GM23338 (cell line): ENCODE results near the gene MTHFD1. TPM values are rescaled to one million over a fixed set of nuclear protein-coding genes. Genes with fewer than 3 reads are reported as not detected.

Experiments
- ATAC-seq: fragments of 200-7000 bp; cut with Tn5 transposase; 3 replicates; pipeline ENCODE4 v1.9.1; 2020
- DNase-seq: peaks from one replicate; pipeline ENCODE4 v3.0.0-alpha.2; 2015; ENCODE audit warnings: low spot score
- H2AFZ ChIP-seq: fragments of 200-600 bp; sonication (generic); 2 replicates; pipeline ENCODE4 v1.8.0; 2016; ENCODE audit warnings: antibody characterized with exemption, mild to moderate bottlenecking, moderate library complexity
- H3F3A ChIP-seq: fragments of 200-600 bp; sonication (generic); replicated peaks from 2 replicates; pipeline ENCODE4 v1.8.0; 2017; ENCODE audit warnings: antibody characterized with exemption, mixed run types, low read depth
- H3K27ac ChIP-seq: fragments of 200-600 bp; sonication (generic); 2 replicates; pipeline ENCODE4 v1.6.1; 2016; ENCODE audit warnings: low read depth
- H3K27me3 ChIP-seq: fragments of 200-600 bp; sonication (generic); 2 replicates; pipeline ENCODE4 v1.8.0; 2016; ENCODE audit warnings: mild to moderate bottlenecking, mixed run types, moderate library complexity; ENCODE audit not compliant: insufficient read depth
- H3K36me3 ChIP-seq: fragments of 200-600 bp; sonication (generic); 2 replicates; pipeline ENCODE4 v1.8.0; 2016; ENCODE audit warnings: mild to moderate bottlenecking; ENCODE audit not compliant: insufficient read depth
- H3K4me1 ChIP-seq: fragments of 200-600 bp; sonication (generic); 2 replicates; pipeline ENCODE4 v1.8.0; 2016; ENCODE audit warnings: mild to moderate bottlenecking, moderate library complexity; ENCODE audit not compliant: insufficient read depth
- H3K4me2 ChIP-seq: fragments of 200-600 bp; sonication (generic); 2 replicates; pipeline ENCODE4 v1.7.1; 2017; ENCODE audit warnings: mixed run types
- H3K4me3 ChIP-seq: fragments of 200-600 bp; sonication (generic); 2 replicates; pipeline ENCODE4 v1.6.1; 2016; ENCODE audit warnings: mixed run types
- H3K79me2 ChIP-seq: fragments of 200-600 bp; sonication (generic); replicated peaks from 2 replicates; pipeline ENCODE4 v1.8.0; 2017; ENCODE audit warnings: mild to moderate bottlenecking; ENCODE audit not compliant: insufficient read depth
- H3K9me2 ChIP-seq: fragments of 200-600 bp; sonication (generic); 2 replicates; pipeline ENCODE4 v1.8.0; 2017; ENCODE audit not compliant: insufficient read depth
- H4K20me1 ChIP-seq: fragments of 200-600 bp; sonication (generic); replicated peaks from 2 replicates; pipeline ENCODE4 v1.8.0; 2017; ENCODE audit warnings: mild to moderate bottlenecking; ENCODE audit not compliant: insufficient read depth
- H3K27ac Mint-ChIP-seq: 2 replicates; pipeline ENCODE4 v1.8.0; 2020; ENCODE audit warnings: inconsistent platforms, mild to moderate bottlenecking, moderate library complexity, mixed read lengths
- H3K27me3 Mint-ChIP-seq: 3 replicates; pipeline ENCODE4 v1.8.0; 2022; ENCODE audit warnings: low read depth, mild to moderate bottlenecking, moderate library complexity, mixed read lengths, inconsistent platforms; ENCODE audit not compliant: insufficient read depth, poor library complexity
- H3K36me3 Mint-ChIP-seq: 3 replicates; pipeline ENCODE4 v1.8.0; 2021; ENCODE audit warnings: low read depth, mild to moderate bottlenecking, inconsistent platforms, moderate library complexity, mixed read lengths
- H3K4me1 Mint-ChIP-seq: 3 replicates; pipeline ENCODE4 v1.8.0; 2020; ENCODE audit warnings: mild to moderate bottlenecking, inconsistent platforms, mixed read lengths
- H3K4me3 Mint-ChIP-seq: 3 replicates; pipeline ENCODE4 v1.8.0; 2021; ENCODE audit warnings: moderate library complexity, mild to moderate bottlenecking, inconsistent platforms, mixed read lengths
- H3K9me3 Mint-ChIP-seq: 3 replicates; pipeline ENCODE4 v1.8.0; 2020; ENCODE audit warnings: moderate library complexity, mild to moderate bottlenecking, inconsistent platforms, mixed read lengths
- CREB1 ChIP-seq: fragments of 250-450 bp; sonication (Bioruptor Pico); IDR thresholded peaks from 2 replicates; pipeline ENCODE4 v1.5.0; 2020; ENCODE audit warnings: low read depth, mild to moderate bottlenecking, moderate library complexity
- ETS1 ChIP-seq: IDR thresholded peaks from 2 replicates; pipeline ENCODE4 v1.6.1; 2016; ENCODE audit warnings: antibody characterized with exemption
- EZH2 ChIP-seq: fragments of 200-600 bp; sonication (generic); IDR thresholded peaks from one replicate; pipeline ENCODE4 v1.8.0; 2017; ENCODE audit warnings: antibody characterized with exemption, mild to moderate bottlenecking, low read depth; ENCODE audit not compliant: unreplicated experiment
- EZH2phosphoT487 ChIP-seq: fragments of 200-600 bp; sonication (generic); IDR thresholded peaks from one replicate; pipeline ENCODE4 v1.8.1; 2018; ENCODE audit warnings: antibody characterized with exemption; ENCODE audit not compliant: unreplicated experiment
- JUNB ChIP-seq: IDR thresholded peaks from one replicate; pipeline ENCODE4 v1.6.1; 2016; ENCODE audit warnings: antibody characterized with exemption; ENCODE audit not compliant: unreplicated experiment
- NANOG ChIP-seq: IDR thresholded peaks from 2 replicates; pipeline ENCODE4 v1.6.1; 2016; ENCODE audit warnings: antibody characterized with exemption, borderline replicate concordance
- POLR2AphosphoS5 ChIP-seq: IDR thresholded peaks from 2 replicates; pipeline ENCODE4 v1.6.1; 2016; ENCODE audit warnings: antibody characterized with exemption, low read depth
- STAT1 ChIP-seq: IDR thresholded peaks from one replicate; pipeline ENCODE4 v1.6.1; 2016; ENCODE audit warnings: antibody characterized with exemption; ENCODE audit not compliant: unreplicated experiment
- ZNF114 ChIP-seq: fragments of 250-450 bp; sonication (Bioruptor Pico); IDR thresholded peaks from 2 replicates; pipeline ENCODE4 v1.5.0; 2020; ENCODE audit warnings: mild to moderate bottlenecking, moderate library complexity
- ZNF331 ChIP-seq: fragments of 250-450 bp; sonication (Bioruptor Pico); IDR thresholded peaks from 2 replicates; pipeline ENCODE4 v1.5.0; 2020; ENCODE audit warnings: low read depth, mild to moderate bottlenecking, moderate library complexity
- ZNF462 ChIP-seq: fragments of 250-450 bp; sonication (Bioruptor Pico); IDR thresholded peaks from 2 replicates; pipeline ENCODE4 v1.5.0; 2020; ENCODE audit warnings: mild to moderate bottlenecking, moderate library complexity
- polyA plus RNA-seq: library from polyadenylated mRNA; unstranded; fragments of >200 nt; fragmentation: Nextera tagmentation; extraction: Ambion mirVana; gene quantifications from 2 replicates; pipeline ENCODE4 v1.2.1, GENCODE V29; 2016
- total RNA-seq: library from RNA; depleted of rRNA; stranded (reverse); fragments of >200 nt; shearing (Covaris generic); gene quantifications from 2 replicates; pipeline ENCODE4 v1.2.3, GENCODE V29; 2014
- TF ChIP-seq, protein P1 (sequence below), 2 experiments: fragments of 200-600 bp in 1 of 2; sonication (generic) in 1 of 2; conservative IDR thresholded peaks; 2 replicates each; pipeline versions ENCODE4 v1.5.1 to v1.6.1; 2016 to 2017; ENCODE audit warnings: antibody characterized with exemption in 2 of 2, low read depth in 2 of 2, mild to moderate bottlenecking in 2 of 2, moderate library complexity in 1 of 2
- TF ChIP-seq, protein P2 (sequence below): IDR thresholded peaks from one replicate; pipeline ENCODE4 v1.6.1; 2018; ENCODE audit warnings: antibody characterized with exemption; ENCODE audit not compliant: unreplicated experiment

Gene MTHFD1
- total and polyA plus RNA-seq, 2 experiments from 2014 or later, result 219 to 237 TPM

DNA sequence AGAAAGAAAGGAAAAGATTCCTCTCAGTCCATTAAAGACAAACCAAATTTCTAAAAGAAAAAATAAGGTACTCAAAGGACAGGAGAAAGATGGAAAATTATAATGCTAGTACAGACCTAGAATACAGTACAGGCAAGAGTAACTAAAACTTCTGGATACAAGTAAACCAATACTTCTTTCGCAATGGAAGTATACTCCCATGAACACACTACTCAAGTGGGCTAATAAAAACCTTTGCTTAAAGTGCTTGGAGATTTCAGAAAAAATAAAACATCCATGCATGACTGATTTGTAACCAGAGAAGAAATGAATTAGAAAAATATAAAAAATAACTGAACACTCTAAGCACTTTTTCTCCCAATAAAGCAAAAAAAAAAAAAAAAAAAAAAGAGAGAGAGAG lies 111.9 kb downstream of the MTHFD1 start:
- Mint-ChIP-seq H3K4me3 (no peak overlapping the region), H3K4me1 (peaks cover 16% of the 10 kb centered on the region), H3K27me3 (peaks cover 10% of the 10 kb centered on the region), H3K36me3 (peaks cover 21% of the 10 kb centered on the region), H3K27ac (no peak overlapping the region), H3K9me3 (no peaks in the 10 kb centered on the region)
- H3K4me1 ChIP-seq, result peaks cover 13% of the 10 kb centered on the region
- TF ChIP-seq, protein P1, sequence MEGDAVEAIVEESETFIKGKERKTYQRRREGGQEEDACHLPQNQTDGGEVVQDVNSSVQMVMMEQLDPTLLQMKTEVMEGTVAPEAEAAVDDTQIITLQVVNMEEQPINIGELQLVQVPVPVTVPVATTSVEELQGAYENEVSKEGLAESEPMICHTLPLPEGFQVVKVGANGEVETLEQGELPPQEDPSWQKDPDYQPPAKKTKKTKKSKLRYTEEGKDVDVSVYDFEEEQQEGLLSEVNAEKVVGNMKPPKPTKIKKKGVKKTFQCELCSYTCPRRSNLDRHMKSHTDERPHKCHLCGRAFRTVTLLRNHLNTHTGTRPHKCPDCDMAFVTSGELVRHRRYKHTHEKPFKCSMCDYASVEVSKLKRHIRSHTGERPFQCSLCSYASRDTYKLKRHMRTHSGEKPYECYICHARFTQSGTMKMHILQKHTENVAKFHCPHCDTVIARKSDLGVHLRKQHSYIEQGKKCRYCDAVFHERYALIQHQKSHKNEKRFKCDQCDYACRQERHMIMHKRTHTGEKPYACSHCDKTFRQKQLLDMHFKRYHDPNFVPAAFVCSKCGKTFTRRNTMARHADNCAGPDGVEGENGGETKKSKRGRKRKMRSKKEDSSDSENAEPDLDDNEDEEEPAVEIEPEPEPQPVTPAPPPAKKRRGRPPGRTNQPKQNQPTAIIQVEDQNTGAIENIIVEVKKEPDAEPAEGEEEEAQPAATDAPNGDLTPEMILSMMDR (conservative IDR thresholded peaks at IDR 0.05; ENCODE audit: low read depth in 2 of 2), result no peak
- TF ChIP-seq POLR2AphosphoS5 (no peak), CREB1 (CRISPR knock-in tag) (no peak), STAT1 (no peak), ETS1 (no peak), ZNF114 (CRISPR knock-in tag) (no peak), NANOG (no peak), EZH2phosphoT487 (no peak), ZNF462 (CRISPR knock-in tag) (no peak), JUNB (no peak), EZH2 (no peak), ZNF331 (no peak)
- TF ChIP-seq, protein P2, sequence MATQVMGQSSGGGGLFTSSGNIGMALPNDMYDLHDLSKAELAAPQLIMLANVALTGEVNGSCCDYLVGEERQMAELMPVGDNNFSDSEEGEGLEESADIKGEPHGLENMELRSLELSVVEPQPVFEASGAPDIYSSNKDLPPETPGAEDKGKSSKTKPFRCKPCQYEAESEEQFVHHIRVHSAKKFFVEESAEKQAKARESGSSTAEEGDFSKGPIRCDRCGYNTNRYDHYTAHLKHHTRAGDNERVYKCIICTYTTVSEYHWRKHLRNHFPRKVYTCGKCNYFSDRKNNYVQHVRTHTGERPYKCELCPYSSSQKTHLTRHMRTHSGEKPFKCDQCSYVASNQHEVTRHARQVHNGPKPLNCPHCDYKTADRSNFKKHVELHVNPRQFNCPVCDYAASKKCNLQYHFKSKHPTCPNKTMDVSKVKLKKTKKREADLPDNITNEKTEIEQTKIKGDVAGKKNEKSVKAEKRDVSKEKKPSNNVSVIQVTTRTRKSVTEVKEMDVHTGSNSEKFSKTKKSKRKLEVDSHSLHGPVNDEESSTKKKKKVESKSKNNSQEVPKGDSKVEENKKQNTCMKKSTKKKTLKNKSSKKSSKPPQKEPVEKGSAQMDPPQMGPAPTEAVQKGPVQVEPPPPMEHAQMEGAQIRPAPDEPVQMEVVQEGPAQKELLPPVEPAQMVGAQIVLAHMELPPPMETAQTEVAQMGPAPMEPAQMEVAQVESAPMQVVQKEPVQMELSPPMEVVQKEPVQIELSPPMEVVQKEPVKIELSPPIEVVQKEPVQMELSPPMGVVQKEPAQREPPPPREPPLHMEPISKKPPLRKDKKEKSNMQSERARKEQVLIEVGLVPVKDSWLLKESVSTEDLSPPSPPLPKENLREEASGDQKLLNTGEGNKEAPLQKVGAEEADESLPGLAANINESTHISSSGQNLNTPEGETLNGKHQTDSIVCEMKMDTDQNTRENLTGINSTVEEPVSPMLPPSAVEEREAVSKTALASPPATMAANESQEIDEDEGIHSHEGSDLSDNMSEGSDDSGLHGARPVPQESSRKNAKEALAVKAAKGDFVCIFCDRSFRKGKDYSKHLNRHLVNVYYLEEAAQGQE, result no peak
- DNase-seq, result no peak
- H3K79me2 ChIP-seq, result peaks cover 57% of the 10 kb centered on the region
- no peaks in the 10 kb centered on the region for H3K36me3 ChIP-seq
- H3F3A ChIP-seq, result peaks cover 8% of the 10 kb centered on the region; the same call in 1 of the 2 replicates
- no peak overlapping the region for H2AFZ ChIP-seq
- 0 out of 2 replicates have a peak overlapping the region, but pooled peaks have one; percentile 23 for H3K27ac ChIP-seq
- no peaks in the 10 kb centered on the region for H3K27me3 ChIP-seq
- no peak overlapping the region for H3K4me3 ChIP-seq
- no peaks in the 10 kb centered on the region for H3K9me2 ChIP-seq
- H3K4me2 ChIP-seq, result no peak overlapping the region
- 0 out of 2 replicates have a peak, but pooled peaks cover 4% of the 10 kb centered on the region for H4K20me1 ChIP-seq
- no peak for ATAC-seq
